ENCODE data around the gene CENPP. TPM values are rescaled to one million over a fixed set of nuclear protein-coding genes. Genes with fewer than 3 reads are reported as not detected.

CENPP gene
- total and polyA plus RNA-seq, 8 donors = 0.46 to 2.7 (median 1.9) TPM

DNA sequence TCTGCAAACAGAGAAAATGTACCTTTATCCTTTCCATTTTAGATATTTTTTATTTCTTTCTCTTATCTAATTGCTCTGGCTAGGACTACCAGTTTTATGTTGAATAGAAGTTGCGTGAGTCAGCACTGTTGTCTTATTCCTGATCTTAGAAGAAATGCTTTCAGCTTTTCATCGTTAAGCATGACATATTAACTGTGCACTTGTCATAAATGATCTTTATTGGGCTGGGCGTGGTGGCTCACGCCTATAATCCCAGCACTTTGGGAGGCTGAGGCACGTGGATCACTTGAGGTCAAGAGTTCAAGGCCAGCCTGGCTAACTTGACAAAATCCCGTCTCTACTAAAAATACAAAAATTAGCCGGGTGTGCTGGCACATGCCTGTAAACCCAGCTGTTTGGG is 218.2 kb downstream of the CENPP start:
- intact Hi-C loops (cut with DNase I) = no loop called here
- Histone ChIP-seq H3K4me3 (no peak overlapping the region), H3K4me1 (no peaks in the 10 kb centered on the region), H3K36me3 (no peaks in the 10 kb centered on the region), H3K27me3 (no peaks in the 10 kb centered on the region), H3K27ac (no peak overlapping the region), H3K9me3 (no peaks in the 10 kb centered on the region)
- no peak for DNase-seq
- WGBS, 2 donors = 86% methylated on average over 7 of the region's 7 CpGs
- no peak for FAIRE-seq
- ATAC-seq = no peak
- TF ChIP-seq CTCF (IDR thresholded peaks at IDR 0.05) = no peak

DNA sequence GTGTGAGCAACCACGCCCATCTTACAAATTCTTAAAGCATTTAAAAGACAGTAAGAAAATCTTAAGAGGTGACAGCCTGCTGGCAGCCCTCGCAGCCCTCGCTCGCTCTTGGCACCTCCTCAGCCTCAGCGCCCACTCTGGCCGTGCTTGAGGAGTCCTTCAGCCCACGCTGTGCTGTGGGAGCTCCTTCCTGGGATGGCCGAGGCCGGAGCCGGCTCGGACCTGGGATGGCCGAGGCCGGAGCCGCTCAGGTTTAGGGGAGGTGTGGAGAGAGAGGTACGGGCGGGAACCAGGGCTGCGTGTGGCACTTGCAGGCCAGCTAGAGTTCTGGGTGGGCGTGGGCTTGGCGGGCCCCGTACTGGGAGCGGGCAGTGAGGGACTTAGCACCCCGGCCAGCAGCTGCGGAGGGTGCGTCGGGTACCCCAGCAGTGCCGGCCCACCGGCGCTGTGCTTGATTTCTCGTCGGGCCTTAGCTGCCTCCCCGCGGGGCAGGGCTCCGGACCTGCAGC is 219.3 kb downstream of the CENPP start:
- H3K27ac ChIP-seq = no peak overlapping the region
- H3K4me3 ChIP-seq = no peak overlapping the region
- DNase-seq (peak in 1 of 6 donors; percentile 52), FAIRE-seq (no peak), ATAC-seq (no peak)
- 97 to 100% methylated on average over 32 to 33 of the region's 33 CpGs for WGBS, 2 donors
- H3K9me3 ChIP-seq = no peaks in the 10 kb centered on the region
- intact Hi-C loops (cut with DNase I) = no loop called here
- no peaks in the 10 kb centered on the region for H3K36me3 ChIP-seq
- H3K4me1 ChIP-seq = no peaks in the 10 kb centered on the region
- no peak for TF ChIP-seq CTCF (IDR thresholded peaks at IDR 0.05)
- H3K27me3 ChIP-seq = no peaks in the 10 kb centered on the region

DNA sequence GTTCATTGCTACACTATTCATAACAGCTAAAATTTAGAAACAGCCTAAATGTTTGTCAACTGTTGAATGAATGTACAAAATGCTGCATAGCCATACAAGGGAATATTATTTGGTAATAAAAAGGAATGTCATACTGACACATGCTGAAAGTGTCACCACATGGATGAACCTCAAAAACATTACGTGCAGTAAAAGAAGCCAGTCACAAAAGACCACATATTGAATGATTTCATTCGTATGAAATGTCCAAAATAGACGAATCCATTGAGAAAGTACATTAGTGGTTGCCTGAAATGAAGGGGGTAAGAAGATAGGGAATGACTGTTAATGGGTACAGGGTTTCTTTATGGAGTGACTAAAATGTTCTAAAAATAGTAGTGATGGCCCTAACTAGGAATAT is 221.6 kb downstream of the CENPP start:
- H3K4me3 ChIP-seq = no peak overlapping the region
- no peaks in the 10 kb centered on the region for H3K27me3 ChIP-seq
- H3K4me1 ChIP-seq = no peaks in the 10 kb centered on the region
- no peak for DNase-seq
- no peak for TF ChIP-seq CTCF (IDR thresholded peaks at IDR 0.05)
- H3K36me3 ChIP-seq = no peaks in the 10 kb centered on the region
- H3K9me3 ChIP-seq = no peaks in the 10 kb centered on the region
- FAIRE-seq = no peak
- ATAC-seq = no peak
- intact Hi-C loops (cut with DNase I) = no loop called here
- H3K27ac ChIP-seq = no peak overlapping the region
- 91 to 94% methylated on average over 3 of the region's 3 CpGs for WGBS, 2 donors

DNA sequence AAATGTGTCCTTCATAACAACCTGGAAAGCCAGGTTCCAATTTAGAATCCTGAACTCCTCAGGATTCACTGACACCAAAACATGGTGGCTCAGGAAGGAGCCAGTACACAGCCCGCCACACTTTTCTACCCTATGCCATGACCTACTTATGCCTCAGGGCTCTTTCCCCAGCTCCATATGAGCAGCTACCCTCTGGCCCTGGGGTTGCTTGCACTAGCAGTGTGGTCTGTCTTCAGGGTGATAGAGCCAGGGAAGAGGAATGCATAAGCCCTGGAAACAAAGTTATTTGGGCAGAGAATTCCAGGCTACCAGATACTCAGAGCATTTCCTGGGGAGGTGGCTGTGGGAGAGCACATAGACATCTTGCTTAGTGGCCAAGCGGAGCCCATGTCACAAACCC is 225.0 kb downstream of the CENPP start:
- H3K4me1 ChIP-seq = no peaks in the 10 kb centered on the region
- no peak for FAIRE-seq
- no peak for ATAC-seq
- no peak for TF ChIP-seq CTCF (IDR thresholded peaks at IDR 0.05)
- WGBS, 2 donors = 87 to 88% methylated on average over 2 of the region's 2 CpGs
- no peak for DNase-seq
- no peaks in the 10 kb centered on the region for H3K9me3 ChIP-seq
- H3K27ac ChIP-seq = no peak overlapping the region
- no peak overlapping the region for H3K4me3 ChIP-seq
- no peaks in the 10 kb centered on the region for H3K36me3 ChIP-seq
- no peaks in the 10 kb centered on the region for H3K27me3 ChIP-seq
- intact Hi-C loops (cut with DNase I) = no loop called here

- Histone ChIP-seq H3K9me3 (no peaks in the 10 kb centered on the region), H3K27me3 (no peaks in the 10 kb centered on the region), H3K4me1 (no peaks in the 10 kb centered on the region), H3K36me3 (no peaks in the 10 kb centered on the region), H3K27ac (no peak overlapping the region), H3K4me3 (no peak overlapping the region)
- no peak for TF ChIP-seq CTCF (IDR thresholded peaks at IDR 0.05)
- 91 to 95% methylated on average over 16 of the region's 16 CpGs for WGBS, 2 donors
- FAIRE-seq (no peak), ATAC-seq (no peak), DNase-seq (no peak)
- intact Hi-C loops (cut with DNase I) = no loop called here
Measured at GRCh38 chr9:92558612-92559374, 233.0 kb downstream of the CENPP start.
